HG02870 (cell line): ENCODE data around the gene DPYD.

Experiments used
- ATAC-seq: cut with Tn5 transposase; IDR thresholded peaks from one replicate; pipeline ENCODE4 v1.9.1; 2021; ENCODE audit warnings: mild to moderate bottlenecking, moderate library complexity; ENCODE audit not compliant: unreplicated experiment

Gene DPYD

GRCh38 chr1:97726386-97726785, 194.4 kb downstream of the DPYD start:
- no peak for ATAC-seq

GRCh38 chr1:97721221-97721620, 199.6 kb downstream of the DPYD start:
- ATAC-seq, result no peak

- no peak for ATAC-seq
These were observed 207.9 kb downstream of the DPYD start for GRCh38 chr1:97712980-97713379.

DNA sequence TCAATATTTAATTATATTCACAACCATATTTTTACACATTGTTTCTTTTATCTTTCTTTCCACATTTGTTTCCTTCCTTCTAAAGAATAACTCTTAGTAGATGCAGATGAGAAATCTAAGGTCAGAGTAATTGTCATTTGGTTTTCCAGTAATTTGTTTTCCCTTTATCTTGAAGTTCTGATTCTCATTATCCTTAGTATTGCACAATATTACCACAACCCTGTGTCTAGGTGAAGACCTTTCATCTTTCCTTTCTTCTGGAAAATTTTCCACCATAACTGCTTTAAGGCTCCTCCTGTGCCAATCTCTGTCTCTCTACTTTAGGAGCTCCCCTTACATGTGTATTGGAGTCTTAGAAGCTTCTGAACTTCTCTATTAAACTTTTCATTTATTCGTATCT, 209.0 kb downstream of the DPYD start:
- no peak for ATAC-seq

- ATAC-seq, result no peak
These were observed 227.2 kb downstream of the DPYD start for GRCh38 chr1:97693601-97694000.

DNA sequence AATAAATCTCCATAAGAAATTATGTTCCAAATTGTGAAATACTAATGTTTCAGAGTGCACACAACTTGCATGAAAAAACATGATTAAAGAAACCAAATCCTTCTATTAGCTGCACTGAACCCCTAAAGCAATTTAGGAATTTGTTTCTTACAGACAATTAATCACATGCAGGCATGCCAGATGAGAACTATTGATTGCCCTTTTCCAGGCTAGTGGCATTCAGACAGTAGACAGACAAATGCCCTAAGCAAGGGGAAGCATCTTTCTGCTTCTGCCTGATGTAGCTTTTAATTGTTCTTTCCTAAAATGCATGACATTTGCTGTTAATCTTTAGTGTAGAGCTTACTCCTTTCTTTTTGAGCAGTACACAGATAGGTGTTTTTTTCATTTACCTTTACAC, 229.5 kb downstream of the DPYD start:
- no peak for ATAC-seq

DNA sequence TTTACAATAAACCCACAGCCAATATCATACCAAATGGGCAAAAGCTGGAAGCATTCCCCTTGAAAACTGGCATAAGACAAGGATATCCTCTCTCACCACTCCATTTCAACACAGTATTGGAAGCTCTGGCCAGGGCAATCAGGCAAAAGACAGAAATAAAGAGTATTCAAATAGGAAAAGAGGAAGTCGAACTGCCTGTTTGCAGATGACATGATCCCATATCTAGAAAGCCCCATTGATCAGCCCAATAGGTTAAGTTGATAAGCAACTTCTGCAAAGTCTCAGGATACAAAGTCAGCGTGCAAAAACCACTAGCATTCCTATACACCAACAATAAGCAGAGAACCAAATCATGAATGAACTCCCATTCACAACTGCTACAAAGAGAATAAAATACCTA, 235.5 kb downstream of the DPYD start:
- no peak for ATAC-seq

DNA sequence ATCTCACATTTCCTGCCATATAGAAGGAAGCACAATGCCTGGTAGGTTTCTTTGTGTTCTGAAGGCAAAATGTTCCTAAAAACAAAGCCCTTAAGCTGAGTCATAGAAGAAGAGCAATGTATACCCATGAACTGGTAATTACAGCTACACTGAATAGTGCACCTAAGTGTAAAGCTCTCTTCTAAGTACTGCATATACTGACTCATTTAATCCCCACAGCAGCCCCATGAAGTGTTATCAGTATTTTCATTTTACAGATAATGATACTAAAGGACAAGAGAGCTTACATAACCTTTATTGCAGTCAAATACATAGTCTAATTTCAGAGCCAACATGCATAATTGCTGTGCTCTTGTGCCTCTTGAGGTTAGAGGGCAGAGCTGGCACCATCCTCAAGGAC, 239.9 kb downstream of the DPYD start:
- ATAC-seq, result no peak

DNA sequence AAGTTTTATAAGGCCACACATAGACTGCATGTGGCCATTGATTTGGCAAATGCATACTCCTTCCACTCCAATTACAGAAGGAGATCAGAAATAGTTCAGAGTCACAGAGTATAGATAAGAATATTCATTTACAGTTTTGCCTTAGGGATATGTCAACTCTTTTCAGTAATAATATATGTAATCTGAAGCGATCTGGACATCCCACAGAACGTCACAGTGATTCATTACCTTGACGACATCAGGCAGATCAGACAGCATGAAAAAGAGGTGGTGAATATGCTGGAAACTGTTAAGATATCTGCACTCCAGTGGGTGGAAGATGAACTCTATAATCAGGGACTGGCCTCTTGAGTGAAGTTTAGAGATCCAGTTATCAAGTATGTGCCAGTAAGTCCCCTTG, 240.4 kb downstream of the DPYD start:
- no peak for ATAC-seq

- no peak for ATAC-seq
These were observed 243.1 kb downstream of the DPYD start for GRCh38 chr1:97677702-97678101.

- no peak for ATAC-seq
These were observed 246.3 kb downstream of the DPYD start for GRCh38 chr1:97674517-97674916.

DNA sequence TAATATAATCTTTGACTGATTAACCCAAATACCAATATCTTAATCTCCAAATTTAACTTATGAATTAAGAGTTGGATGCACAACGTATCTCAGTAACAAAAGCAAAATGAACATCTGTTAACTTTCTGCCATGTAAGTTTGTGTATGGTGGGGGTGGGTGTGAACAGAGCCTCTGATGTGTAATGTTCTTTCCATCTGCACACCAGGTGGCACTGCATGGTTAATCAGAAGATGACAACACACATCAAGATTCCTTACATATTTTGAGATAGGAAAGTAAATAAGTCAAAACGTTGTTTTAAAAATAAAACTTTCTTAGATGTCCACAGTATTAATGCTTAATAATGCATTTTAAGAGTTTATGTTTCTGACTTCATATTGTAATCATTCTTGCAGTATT, 251.9 kb downstream of the DPYD start:
- no peak for ATAC-seq

DNA sequence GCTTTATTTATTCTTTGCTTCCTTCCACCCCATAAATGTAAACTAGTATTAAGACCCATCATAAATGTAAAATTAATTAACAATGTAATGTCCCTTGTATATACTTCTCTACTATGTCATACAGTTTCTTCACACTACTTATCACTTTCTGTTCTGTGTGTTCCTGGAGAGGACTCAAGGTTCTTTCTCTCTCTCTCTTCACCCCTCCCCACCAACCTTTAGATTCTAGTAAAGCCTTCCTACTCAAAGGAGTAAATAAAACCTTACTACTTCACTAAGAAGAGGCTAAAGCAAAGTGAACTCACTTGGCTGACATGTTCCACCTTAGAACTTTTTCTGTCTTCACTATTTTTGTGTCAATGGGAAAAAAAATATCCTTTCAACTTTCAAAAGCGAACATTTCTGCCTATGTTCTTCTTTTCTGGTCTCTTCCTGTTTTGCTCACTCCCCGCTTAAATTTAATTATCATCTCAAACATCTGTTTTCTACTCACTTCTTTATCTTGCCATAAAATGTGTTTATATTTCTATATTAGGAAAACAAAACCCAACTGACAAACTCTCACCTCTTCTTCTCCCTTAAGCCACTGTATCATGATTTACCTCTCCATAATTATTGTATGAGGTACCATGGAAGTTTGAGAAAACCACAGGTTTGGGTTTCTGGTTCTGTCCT, 260.3 kb downstream of the DPYD start:
- no peak for ATAC-seq

DNA sequence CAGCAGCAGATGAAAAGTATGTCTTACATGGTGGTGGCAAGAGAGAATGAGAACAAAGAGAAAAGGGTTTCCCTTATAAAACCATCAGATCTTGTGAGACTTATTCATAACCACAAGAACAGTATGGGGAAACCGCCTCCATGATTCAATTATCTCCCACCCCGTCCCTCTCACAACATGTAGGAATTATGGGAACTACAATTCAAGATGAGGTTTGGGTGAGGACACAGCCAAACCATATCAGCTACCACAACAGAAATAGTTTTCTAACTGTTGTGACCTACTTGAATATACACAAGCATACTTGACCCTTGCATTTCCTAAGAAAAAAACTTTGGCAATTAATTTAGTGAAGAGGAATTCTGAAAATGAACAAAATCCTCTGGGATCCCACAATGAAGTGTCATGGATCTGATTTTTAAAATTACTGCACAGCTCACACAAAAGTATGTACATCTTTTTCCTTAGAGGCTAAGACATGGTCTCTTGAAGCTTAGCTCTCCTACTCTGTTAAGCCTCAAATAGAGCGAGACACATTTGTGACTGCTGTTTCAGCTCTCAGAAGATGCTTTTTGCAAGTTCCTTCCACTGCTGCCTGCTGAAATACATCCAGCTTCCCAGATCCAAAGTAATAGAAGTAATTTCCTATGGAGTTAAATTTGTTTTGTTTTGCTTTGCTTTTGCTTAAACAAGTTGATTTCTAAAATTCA, 265.8 kb downstream of the DPYD start:
- no peak for ATAC-seq

DNA sequence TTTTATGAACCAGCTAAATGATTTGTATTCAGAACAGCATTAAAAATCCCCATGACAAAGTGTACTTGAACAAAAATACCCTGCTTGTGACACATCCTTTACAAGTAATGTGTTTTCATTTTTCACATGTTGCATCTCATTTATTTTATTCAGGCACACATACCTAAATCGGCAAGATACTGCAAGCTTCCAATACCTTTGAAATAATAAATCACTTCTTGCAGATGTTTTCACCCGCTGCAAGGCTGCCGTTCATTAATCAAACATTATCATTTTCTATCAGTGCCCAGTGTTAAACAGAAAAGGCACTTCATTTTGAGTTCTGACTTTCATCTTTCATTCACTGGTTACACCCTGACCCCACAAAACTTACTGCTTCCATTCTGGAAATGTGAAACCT, 269.6 kb downstream of the DPYD start:
- no peak for ATAC-seq

DNA sequence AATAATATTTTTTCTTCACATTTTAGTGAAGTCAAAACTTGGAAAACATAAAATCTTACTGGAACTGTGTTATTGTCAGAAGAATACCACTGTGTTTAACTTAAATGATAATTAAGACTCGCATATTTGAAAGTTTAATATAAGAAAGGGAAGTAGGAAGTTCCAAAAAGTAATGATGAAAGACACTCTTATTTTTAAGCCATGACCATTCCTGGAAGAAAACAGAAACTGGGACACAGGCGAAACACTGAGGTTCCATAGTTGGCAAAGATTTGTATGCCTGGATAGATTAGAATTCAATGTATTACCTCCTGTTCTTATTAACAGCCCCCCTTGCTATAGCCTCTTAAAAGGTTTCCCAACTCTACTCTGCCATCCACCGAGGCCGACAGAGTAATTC, 271.2 kb downstream of the DPYD start:
- ATAC-seq, result no peak

DNA sequence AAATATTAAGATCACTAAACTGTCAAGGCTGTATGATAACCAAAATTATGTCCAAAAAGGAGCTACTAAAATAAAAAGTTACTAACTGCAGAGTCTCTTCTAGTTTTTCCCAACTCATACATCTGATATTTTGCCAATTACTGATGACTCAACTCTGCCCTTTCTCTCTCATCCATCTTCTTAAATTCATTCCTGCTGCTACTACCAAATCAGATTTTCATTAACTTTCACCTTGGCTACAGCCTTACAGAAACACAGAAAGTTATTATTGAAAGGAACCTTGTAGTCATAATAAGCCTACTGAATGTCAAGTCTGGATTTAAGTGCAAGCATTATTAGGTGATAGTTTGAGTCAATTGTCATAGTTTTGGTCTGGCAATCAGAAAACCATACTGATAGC, 273.1 kb downstream of the DPYD start:
- ATAC-seq, result no peak

- ATAC-seq, result no peak
These were observed 274.8 kb downstream of the DPYD start for GRCh38 chr1:97646071-97646470.

GRCh38 chr1:97640677-97641076, 280.2 kb downstream of the DPYD start:
- ATAC-seq, result no peak

GRCh38 chr1:97636941-97637340, 283.9 kb downstream of the DPYD start:
- ATAC-seq, result no peak

DNA sequence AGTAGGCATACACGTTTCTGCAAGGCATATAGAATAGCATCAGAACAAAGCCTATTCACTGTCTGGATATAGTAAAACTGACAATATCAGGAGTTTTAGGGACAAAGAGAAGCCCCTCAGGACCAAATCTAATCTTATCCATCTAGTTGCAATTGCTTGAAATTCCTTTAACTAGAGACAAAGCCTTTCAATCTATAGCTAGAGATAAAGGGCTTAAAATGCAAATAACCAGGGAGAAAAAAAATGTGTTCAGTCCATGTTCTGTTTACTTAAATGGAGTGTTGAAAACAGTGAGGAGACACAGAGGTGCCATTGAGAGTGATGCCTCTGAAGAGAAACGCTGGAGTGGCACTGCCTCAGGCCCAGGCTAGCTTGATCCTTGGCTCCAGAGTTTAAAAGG, 286.1 kb downstream of the DPYD start:
- ATAC-seq, result no peak

DNA sequence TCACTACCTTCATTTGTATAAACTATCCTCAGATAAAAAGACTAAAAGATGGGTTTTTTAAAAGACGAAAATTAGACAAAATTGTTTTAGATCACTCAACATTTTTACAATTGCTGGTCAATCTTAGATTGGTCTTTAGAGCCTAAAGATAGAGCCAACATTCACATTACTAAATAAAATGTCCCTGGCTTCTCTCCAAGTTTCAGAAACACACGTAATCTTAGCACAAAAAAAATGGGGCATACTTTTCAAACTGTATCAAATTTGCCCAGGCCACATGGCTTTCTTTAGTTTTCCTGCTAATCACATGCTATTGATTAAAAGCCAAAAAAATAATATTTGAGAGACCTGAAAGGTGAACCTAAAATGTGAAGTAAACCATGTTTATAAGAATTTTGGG, 288.1 kb downstream of the DPYD start:
- no peak for ATAC-seq

DNA sequence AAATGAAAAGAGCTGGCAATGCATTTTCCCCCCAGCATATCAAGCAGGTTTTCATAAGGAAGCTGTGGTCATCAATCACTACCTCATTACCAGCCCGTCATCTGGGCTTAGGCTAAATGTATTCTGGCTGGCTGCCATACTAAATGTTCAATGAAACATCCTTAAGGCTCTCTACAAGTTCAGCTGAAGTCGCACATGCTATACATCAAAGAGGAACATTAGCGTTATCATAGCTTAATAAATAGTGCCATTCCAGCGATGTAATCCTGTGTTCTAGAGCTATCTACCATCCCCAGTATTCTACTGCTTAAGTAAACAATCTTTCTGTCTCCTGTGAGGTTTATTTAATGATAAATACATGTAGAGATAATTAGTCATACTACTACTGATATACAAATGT, 288.8 kb downstream of the DPYD start:
- no peak for ATAC-seq
